Measurements from ENCODE around the gene TERF2IP.

TERF2IP gene

DNA sequence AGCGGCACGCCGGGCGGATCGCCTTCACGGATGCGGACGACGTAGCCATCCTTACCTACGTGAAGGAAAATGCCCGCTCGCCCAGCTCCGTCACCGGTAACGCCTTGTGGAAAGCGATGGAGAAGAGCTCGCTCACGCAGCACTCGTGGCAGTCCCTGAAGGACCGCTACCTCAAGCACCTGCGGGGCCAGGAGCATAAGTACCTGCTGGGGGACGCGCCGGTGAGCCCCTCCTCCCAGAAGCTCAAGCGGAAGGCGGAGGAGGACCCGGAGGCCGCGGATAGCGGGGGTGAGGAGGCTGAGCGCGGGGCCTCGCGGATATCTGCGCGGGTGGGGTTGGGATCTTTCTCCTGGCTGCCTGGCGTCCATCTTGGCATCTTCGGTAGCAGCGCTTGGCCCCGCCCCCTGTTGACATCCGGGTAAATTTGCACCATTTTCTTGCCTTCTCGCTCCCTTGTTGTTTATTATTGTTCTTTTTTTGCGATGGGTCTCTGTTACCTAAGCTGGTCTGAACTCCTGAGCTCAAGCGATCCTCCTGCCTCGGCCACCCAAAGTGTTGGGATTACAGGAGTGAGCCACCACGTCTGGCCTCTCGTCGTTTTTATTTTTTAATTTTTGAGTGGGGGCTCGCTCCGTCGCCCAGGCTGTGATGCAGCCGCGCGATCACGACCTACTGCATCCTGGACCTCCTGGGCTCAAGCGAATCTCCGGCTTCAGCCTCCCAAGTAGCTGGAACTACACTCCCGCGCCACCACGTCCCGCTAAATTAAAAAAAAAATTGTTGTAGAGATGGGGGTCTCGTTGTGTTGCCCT lies 898 bp downstream of the TERF2IP start (continued):
- TF ChIP-seq, protein P1, sequence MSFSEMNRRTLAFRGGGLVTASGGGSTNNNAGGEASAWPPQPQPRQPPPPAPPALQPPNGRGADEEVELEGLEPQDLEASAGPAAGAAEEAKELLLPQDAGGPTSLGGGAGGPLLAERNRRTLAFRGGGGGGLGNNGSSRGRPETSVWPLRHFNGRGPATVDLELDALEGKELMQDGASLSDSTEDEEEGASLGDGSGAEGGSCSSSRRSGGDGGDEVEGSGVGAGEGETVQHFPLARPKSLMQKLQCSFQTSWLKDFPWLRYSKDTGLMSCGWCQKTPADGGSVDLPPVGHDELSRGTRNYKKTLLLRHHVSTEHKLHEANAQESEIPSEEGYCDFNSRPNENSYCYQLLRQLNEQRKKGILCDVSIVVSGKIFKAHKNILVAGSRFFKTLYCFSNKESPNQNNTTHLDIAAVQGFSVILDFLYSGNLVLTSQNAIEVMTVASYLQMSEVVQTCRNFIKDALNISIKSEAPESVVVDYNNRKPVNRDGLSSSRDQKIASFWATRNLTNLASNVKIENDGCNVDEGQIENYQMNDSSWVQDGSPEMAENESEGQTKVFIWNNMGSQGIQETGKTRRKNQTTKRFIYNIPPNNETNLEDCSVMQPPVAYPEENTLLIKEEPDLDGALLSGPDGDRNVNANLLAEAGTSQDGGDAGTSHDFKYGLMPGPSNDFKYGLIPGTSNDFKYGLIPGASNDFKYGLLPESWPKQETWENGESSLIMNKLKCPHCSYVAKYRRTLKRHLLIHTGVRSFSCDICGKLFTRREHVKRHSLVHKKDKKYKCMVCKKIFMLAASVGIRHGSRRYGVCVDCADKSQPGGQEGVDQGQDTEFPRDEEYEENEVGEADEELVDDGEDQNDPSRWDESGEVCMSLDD (tag by site-specific recombination; IDR thresholded peaks at IDR 0.05): no peak
- TF ChIP-seq GLI2 (tag by site-specific recombination; IDR thresholded peaks at IDR 0.05; ENCODE audit: borderline replicate concordance, low read depth) (no peak), ZBTB8A (tag by site-specific recombination; IDR thresholded peaks at IDR 0.05) (no peak), ZNF121 (tag by site-specific recombination; IDR thresholded peaks at IDR 0.05) (no peak), ZNF211 (tag by site-specific recombination; IDR thresholded peaks at IDR 0.05; ENCODE audit: low read depth) (no peak), ZNF843 (tag by site-specific recombination; IDR thresholded peaks at IDR 0.05) (no peak), ZNF416 (tag by site-specific recombination; IDR thresholded peaks at IDR 0.05) (no peak), ZNF433 (tag by site-specific recombination; IDR thresholded peaks at IDR 0.05; ENCODE audit: low read depth) (no peak), ZNF600 (tag by site-specific recombination; IDR thresholded peaks at IDR 0.05) (no peak), ZNF610 (tag by site-specific recombination; IDR thresholded peaks at IDR 0.05; ENCODE audit: borderline replicate concordance) (0 out of 2 replicates have a peak, but pooled peaks have one; percentile 26), SP7 (tag by site-specific recombination; IDR thresholded peaks at IDR 0.05) (0 out of 2 replicates have a peak, but pooled peaks have one; percentile 31), HOXC10 (CRISPR knock-in tag; IDR thresholded peaks at IDR 0.05) (no peak), EGR2 (tag by site-specific recombination; IDR thresholded peaks at IDR 0.05; ENCODE audit: low read depth) (peak; percentile 66), ZNF521 (tag by site-specific recombination; IDR thresholded peaks at IDR 0.05) (no peak), ZNF785 (tag by site-specific recombination; IDR thresholded peaks at IDR 0.05) (no peak), ZBTB20 (tag by site-specific recombination; IDR thresholded peaks at IDR 0.05) (peak; percentile 90), BCL11A (tag by site-specific recombination; IDR thresholded peaks at IDR 0.05; ENCODE audit: low read depth) (no peak), BCL11B (tag by site-specific recombination; IDR thresholded peaks at IDR 0.05; ENCODE audit: low read depth) (no peak), REPIN1 (tag by site-specific recombination; IDR thresholded peaks at IDR 0.05; ENCODE audit: low read depth) (no peak), ZNF155 (tag by site-specific recombination; IDR thresholded peaks at IDR 0.05) (no peak), ZNF248 (tag by site-specific recombination; IDR thresholded peaks at IDR 0.05) (no peak), ZFP69B (tag by site-specific recombination; IDR thresholded peaks at IDR 0.05) (no peak), OSR2 (tag by site-specific recombination; IDR thresholded peaks at IDR 0.05) (peak; percentile 42)
- TF ChIP-seq, protein P2, sequence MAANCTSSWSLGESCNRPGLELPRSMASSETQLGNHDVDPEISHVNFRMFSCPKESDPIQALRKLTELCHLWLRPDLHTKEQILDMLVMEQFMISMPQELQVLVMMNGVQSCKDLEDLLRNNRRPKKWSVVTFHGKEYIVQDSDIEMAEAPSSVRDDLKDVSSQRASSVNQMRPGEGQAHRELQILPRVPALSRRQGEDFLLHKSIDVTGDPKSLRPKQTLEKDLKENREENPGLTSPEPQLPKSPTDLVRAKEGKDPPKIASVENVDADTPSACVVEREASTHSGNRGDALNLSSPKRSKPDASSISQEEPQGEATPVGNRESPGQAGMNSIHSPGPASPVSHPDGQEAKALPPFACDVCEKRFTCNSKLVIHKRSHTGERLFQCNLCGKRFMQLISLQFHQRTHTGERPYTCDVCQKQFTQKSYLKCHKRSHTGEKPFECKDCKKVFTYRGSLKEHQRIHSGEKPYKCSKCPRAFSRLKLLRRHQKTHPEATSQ (tag by site-specific recombination; IDR thresholded peaks at IDR 0.05): no peak
- TF ChIP-seq, protein P3, sequence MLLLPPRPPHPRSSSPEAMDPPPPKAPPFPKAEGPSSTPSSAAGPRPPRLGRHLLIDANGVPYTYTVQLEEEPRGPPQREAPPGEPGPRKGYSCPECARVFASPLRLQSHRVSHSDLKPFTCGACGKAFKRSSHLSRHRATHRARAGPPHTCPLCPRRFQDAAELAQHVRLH (tag by site-specific recombination; IDR thresholded peaks at IDR 0.05): 0 out of 2 replicates have a peak, but pooled peaks have one; percentile 22
- TF ChIP-seq, protein P4, sequence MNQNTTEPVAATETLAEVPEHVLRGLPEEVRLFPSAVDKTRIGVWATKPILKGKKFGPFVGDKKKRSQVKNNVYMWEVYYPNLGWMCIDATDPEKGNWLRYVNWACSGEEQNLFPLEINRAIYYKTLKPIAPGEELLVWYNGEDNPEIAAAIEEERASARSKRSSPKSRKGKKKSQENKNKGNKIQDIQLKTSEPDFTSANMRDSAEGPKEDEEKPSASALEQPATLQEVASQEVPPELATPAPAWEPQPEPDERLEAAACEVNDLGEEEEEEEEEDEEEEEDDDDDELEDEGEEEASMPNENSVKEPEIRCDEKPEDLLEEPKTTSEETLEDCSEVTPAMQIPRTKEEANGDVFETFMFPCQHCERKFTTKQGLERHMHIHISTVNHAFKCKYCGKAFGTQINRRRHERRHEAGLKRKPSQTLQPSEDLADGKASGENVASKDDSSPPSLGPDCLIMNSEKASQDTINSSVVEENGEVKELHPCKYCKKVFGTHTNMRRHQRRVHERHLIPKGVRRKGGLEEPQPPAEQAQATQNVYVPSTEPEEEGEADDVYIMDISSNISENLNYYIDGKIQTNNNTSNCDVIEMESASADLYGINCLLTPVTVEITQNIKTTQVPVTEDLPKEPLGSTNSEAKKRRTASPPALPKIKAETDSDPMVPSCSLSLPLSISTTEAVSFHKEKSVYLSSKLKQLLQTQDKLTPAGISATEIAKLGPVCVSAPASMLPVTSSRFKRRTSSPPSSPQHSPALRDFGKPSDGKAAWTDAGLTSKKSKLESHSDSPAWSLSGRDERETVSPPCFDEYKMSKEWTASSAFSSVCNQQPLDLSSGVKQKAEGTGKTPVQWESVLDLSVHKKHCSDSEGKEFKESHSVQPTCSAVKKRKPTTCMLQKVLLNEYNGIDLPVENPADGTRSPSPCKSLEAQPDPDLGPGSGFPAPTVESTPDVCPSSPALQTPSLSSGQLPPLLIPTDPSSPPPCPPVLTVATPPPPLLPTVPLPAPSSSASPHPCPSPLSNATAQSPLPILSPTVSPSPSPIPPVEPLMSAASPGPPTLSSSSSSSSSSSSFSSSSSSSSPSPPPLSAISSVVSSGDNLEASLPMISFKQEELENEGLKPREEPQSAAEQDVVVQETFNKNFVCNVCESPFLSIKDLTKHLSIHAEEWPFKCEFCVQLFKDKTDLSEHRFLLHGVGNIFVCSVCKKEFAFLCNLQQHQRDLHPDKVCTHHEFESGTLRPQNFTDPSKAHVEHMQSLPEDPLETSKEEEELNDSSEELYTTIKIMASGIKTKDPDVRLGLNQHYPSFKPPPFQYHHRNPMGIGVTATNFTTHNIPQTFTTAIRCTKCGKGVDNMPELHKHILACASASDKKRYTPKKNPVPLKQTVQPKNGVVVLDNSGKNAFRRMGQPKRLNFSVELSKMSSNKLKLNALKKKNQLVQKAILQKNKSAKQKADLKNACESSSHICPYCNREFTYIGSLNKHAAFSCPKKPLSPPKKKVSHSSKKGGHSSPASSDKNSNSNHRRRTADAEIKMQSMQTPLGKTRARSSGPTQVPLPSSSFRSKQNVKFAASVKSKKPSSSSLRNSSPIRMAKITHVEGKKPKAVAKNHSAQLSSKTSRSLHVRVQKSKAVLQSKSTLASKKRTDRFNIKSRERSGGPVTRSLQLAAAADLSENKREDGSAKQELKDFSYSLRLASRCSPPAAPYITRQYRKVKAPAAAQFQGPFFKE (tag by site-specific recombination; IDR thresholded peaks at IDR 0.05; ENCODE audit: borderline replicate concordance): no peak
- TF ChIP-seq, protein P5, sequence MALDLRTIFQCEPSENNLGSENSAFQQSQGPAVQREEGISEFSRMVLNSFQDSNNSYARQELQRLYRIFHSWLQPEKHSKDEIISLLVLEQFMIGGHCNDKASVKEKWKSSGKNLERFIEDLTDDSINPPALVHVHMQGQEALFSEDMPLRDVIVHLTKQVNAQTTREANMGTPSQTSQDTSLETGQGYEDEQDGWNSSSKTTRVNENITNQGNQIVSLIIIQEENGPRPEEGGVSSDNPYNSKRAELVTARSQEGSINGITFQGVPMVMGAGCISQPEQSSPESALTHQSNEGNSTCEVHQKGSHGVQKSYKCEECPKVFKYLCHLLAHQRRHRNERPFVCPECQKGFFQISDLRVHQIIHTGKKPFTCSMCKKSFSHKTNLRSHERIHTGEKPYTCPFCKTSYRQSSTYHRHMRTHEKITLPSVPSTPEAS (tag by site-specific recombination; IDR thresholded peaks at IDR 0.05): no peak
- TF ChIP-seq, protein P6, sequence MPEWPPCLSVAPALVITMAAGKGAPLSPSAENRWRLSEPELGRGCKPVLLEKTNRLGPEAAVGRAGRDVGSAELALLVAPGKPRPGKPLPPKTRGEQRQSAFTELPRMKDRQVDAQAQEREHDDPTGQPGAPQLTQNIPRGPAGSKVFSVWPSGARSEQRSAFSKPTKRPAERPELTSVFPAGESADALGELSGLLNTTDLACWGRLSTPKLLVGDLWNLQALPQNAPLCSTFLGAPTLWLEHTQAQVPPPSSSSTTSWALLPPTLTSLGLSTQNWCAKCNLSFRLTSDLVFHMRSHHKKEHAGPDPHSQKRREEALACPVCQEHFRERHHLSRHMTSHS (tag by site-specific recombination; IDR thresholded peaks at IDR 0.05): no peak

Data from HEK293 (cell line).